Neutrophil (primary cell): ENCODE results near the gene B3GALNT1.

Experiments used
- H3K27ac ChIP-seq: fragments of 200-600 bp; sonication (generic); 2 replicates; pipeline ENCODE4 v1.5.1; 2016; ENCODE audit warnings: mild to moderate bottlenecking, moderate library complexity
- H3K27me3 ChIP-seq: fragments of 200-600 bp; sonication (generic); 2 replicates; pipeline ENCODE4 v1.6.0; 2016; ENCODE audit warnings: mild to moderate bottlenecking
- H3K36me3 ChIP-seq: fragments of 200-600 bp; sonication (generic); 2 replicates; pipeline ENCODE4 v1.5.1; 2017
- H3K4me1 ChIP-seq, 2 experiments: fragments of 200-600 bp in 1 of 2; sonication (generic) in 1 of 2; 1 replicate in 1 of 2; 2 replicates in 1 of 2; pipeline versions ENCODE4 v1.5.1 to v1.6.1; 2013 to 2016; ENCODE audit warnings: low read depth in 1 of 2, low read length in 1 of 2, mild to moderate bottlenecking in 1 of 2, moderate library complexity in 1 of 2; ENCODE audit not compliant: control insufficient read depth in 1 of 2, insufficient read depth in 1 of 2
- H3K4me3 ChIP-seq, 2 experiments: fragments of 200-600 bp in 1 of 2; sonication (generic) in 1 of 2; 1 replicate in 1 of 2; 2 replicates in 1 of 2; pipeline ENCODE4 v1.5.1; 2013 to 2016; ENCODE audit warnings: low read depth in 1 of 2, low read length in 1 of 2, mild to moderate bottlenecking in 1 of 2, moderate library complexity in 1 of 2
- H3K9me3 ChIP-seq: fragments of 200-600 bp; sonication (generic); 2 replicates; pipeline ENCODE4 v1.5.1; 2016
- CTCF ChIP-seq: fragments of 200-600 bp; sonication (generic); IDR thresholded peaks from 2 replicates; pipeline ENCODE4 v1.5.1; 2016; ENCODE audit warnings: antibody characterized with exemption

Gene B3GALNT1

GRCh38 chr3:161070980-161071663, 34.0 kb downstream of the B3GALNT1 start:
- TF ChIP-seq CTCF: no peak
- H3K4me3 ChIP-seq: no peak overlapping the region
- H3K9me3 ChIP-seq: no peaks in the 10 kb centered on the region
- peaks cover 22 to 44% of the 10 kb centered on the region in 2 experiments for H3K4me1 ChIP-seq
- no peaks in the 10 kb centered on the region for H3K27me3 ChIP-seq
- H3K27ac ChIP-seq: no peak overlapping the region
- H3K36me3 ChIP-seq: no peaks in the 10 kb centered on the region

GRCh38 chr3:161070252-161070930, 34.8 kb downstream of the B3GALNT1 start:
- H3K4me3 ChIP-seq: no peak overlapping the region
- no peak for TF ChIP-seq CTCF
- H3K27ac ChIP-seq: no peak overlapping the region
- H3K4me1 ChIP-seq: peaks cover 26 to 47% of the 10 kb centered on the region in 2 experiments
- H3K36me3 ChIP-seq: no peaks in the 10 kb centered on the region
- no peaks in the 10 kb centered on the region for H3K9me3 ChIP-seq
- H3K27me3 ChIP-seq: no peaks in the 10 kb centered on the region

- no peak overlapping the region for H3K4me3 ChIP-seq
- no peaks in the 10 kb centered on the region for H3K27me3 ChIP-seq
- no peak for TF ChIP-seq CTCF
- H3K27ac ChIP-seq: peak overlapping the region; percentile 14
- H3K4me1 ChIP-seq: peaks cover 26 to 47% of the 10 kb centered on the region in 2 experiments
- no peaks in the 10 kb centered on the region for H3K36me3 ChIP-seq
- no peaks in the 10 kb centered on the region for H3K9me3 ChIP-seq
Measured at GRCh38 chr3:161069511-161070251, 35.5 kb downstream of the B3GALNT1 start.

- no peak for TF ChIP-seq CTCF
- H3K4me3 ChIP-seq: no peak overlapping the region
- H3K9me3 ChIP-seq: no peaks in the 10 kb centered on the region
Measured at GRCh38 chr3:161067335-161067734, 37.8 kb downstream of the B3GALNT1 start.

GRCh38 chr3:161066930-161067329, 38.2 kb downstream of the B3GALNT1 start:
- Histone ChIP-seq H3K27me3 (no peaks in the 10 kb centered on the region), H3K36me3 (no peaks in the 10 kb centered on the region), H3K9me3 (no peaks in the 10 kb centered on the region), H3K27ac (peak overlapping the region; percentile 84), H3K4me1 (peaks cover 26 to 47% of the 10 kb centered on the region in 2 experiments), H3K4me3 (no peak overlapping the region)
- no peak for TF ChIP-seq CTCF

More at GRCh38 chr3:161067335-161067734, 37.8 kb downstream of the B3GALNT1 start:
- H3K4me1 ChIP-seq: peaks cover 26 to 47% of the 10 kb centered on the region in 2 experiments
- H3K36me3 ChIP-seq: no peaks in the 10 kb centered on the region
- peak overlapping the region; percentile 84 for H3K27ac ChIP-seq
- H3K27me3 ChIP-seq: no peaks in the 10 kb centered on the region
